Esophagus muscularis mucosa (tissue), 4 donors: Measurements from ENCODE around the gene ATP10A. TPM values are rescaled to one million over a fixed set of nuclear protein-coding genes. Genes with fewer than 3 reads are reported as not detected.

Experiments
- DNase-seq: peaks from one replicate; pipeline ENCODE4 v3.0.0-alpha.2; 2017; ENCODE audit errors: extremely low spot score
- H3K27ac ChIP-seq, 4 donors: fragments of 200-600 bp; sonication (generic); replicated peaks in 1 of 4; 1 replicate in 3 of 4; 2 replicates in 1 of 4; pipeline ENCODE4 v1.5.1; 2016 to 2019; ENCODE audit warnings: mild to moderate bottlenecking in 1 of 4
- H3K27me3 ChIP-seq, 4 donors: fragments of 200-600 bp; sonication (generic); one replicate each; pipeline versions ENCODE4 v1.5.1 to v1.6.0; 2016 to 2019
- H3K36me3 ChIP-seq, 4 donors: fragments of 200-600 bp; sonication (generic); one replicate each; pipeline ENCODE4 v1.5.1; 2016 to 2019
- H3K4me1 ChIP-seq, 4 donors: fragments of 200-600 bp; sonication (generic); one replicate each; pipeline ENCODE4 v1.5.1; 2016 to 2019
- H3K4me3 ChIP-seq, 4 donors: fragments of 200-600 bp; sonication (generic); 1 replicate in 2 of 4; 2 replicates in 2 of 4; pipeline ENCODE4 v1.5.1; 2016 to 2019; ENCODE audit warnings: mild to moderate bottlenecking in 4 of 4, moderate library complexity in 1 of 4
- H3K9me3 ChIP-seq, 4 donors: fragments of 200-600 bp; sonication (generic); 1 replicate in 3 of 4; 2 replicates in 1 of 4; pipeline ENCODE4 v1.5.1; 2016 to 2019
- EP300 ChIP-seq: sonication (generic); formaldehyde crosslinking; IDR thresholded peaks from one replicate; pipeline ENCODE4 v1.6.1; 2017; ENCODE audit warnings: antibody characterized with exemption
- POLR2A ChIP-seq: fragments of 450-650 bp; IDR thresholded peaks from one replicate; pipeline ENCODE4 v1.6.1; 2017; ENCODE audit warnings: antibody characterized with exemption, moderate library complexity, mild to moderate bottlenecking, low read depth
- POLR2AphosphoS5 ChIP-seq, 2 donors: sonication (generic); formaldehyde crosslinking; IDR thresholded peaks; one replicate each; pipeline ENCODE4 v1.6.1; 2017; ENCODE audit warnings: antibody characterized with exemption in 2 of 2
- WGBS: methylation state at CpG from one replicate; pipeline ENCODE4 v1.1.5; 2018; 5-methylcytosine and 5-hydroxymethylcytosine counted together
- intact Hi-C: fragments of 100-400 bp; cut with DNase I; formaldehyde crosslinking; loops from one replicate; pipeline ENCODE4 v1.15.1; 2023
- total RNA-seq, 4 donors: library from RNA; depleted of rRNA; stranded (reverse); fragments of >200 nt; gene quantifications; one replicate each; pipeline versions ENCODE4 v1.1.0 to v1.2.1, GENCODE V29; 2016
- TF ChIP-seq, protein P1 (sequence below), 3 experiments: fragments of 200-600 bp in 2 of 3; fragments of 450-650 bp in 1 of 3; sonication (generic) in 2 of 3; IDR thresholded peaks; one replicate each; pipeline ENCODE4 v1.5.1; 2017 to 2019; ENCODE audit warnings: antibody characterized with exemption in 3 of 3, mild to moderate bottlenecking in 2 of 3, moderate library complexity in 1 of 3

The ATP10A gene
- total RNA-seq, 4 donors from 2014 or later, result 23.9 to 51.9 (median 32.6) TPM

DNA sequence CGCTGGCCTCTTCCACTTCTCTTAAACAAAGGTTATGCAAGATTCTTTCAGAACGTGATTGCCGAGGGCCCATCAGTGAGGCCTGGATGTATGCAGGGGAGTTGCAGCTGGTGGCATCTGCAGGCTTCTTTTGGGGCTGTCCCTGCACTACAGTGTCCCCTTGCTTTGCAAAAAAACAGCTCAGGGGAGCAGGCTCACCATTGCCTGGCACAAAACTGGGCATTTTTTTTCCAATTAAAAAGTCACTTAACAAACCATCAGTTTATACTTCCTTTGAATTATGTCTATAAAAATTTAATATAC, 148.6 kb downstream of the ATP10A start:
- Histone ChIP-seq H3K27ac (no peak overlapping the region), H3K27me3 (no peaks in the 10 kb centered on the region), H3K9me3 (no peaks in the 10 kb centered on the region), H3K36me3 (peaks cover 0 to 55% (median 29%) of the 10 kb centered on the region in 4 donors), H3K4me3 (no peak overlapping the region), H3K4me1 (peaks cover 0 to 16% (median 5%) of the 10 kb centered on the region in 4 donors)
- TF ChIP-seq, protein P1, sequence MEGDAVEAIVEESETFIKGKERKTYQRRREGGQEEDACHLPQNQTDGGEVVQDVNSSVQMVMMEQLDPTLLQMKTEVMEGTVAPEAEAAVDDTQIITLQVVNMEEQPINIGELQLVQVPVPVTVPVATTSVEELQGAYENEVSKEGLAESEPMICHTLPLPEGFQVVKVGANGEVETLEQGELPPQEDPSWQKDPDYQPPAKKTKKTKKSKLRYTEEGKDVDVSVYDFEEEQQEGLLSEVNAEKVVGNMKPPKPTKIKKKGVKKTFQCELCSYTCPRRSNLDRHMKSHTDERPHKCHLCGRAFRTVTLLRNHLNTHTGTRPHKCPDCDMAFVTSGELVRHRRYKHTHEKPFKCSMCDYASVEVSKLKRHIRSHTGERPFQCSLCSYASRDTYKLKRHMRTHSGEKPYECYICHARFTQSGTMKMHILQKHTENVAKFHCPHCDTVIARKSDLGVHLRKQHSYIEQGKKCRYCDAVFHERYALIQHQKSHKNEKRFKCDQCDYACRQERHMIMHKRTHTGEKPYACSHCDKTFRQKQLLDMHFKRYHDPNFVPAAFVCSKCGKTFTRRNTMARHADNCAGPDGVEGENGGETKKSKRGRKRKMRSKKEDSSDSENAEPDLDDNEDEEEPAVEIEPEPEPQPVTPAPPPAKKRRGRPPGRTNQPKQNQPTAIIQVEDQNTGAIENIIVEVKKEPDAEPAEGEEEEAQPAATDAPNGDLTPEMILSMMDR (IDR thresholded peaks at IDR 0.05), result no peak
- TF ChIP-seq POLR2AphosphoS5 (IDR thresholded peaks at IDR 0.05) (no peak), POLR2A (no peak), EP300 (no peak)
- intact Hi-C loops, result no loop called here
- no peak for DNase-seq
- 71% methylated on average over 3 of the region's 3 CpGs for WGBS

DNA sequence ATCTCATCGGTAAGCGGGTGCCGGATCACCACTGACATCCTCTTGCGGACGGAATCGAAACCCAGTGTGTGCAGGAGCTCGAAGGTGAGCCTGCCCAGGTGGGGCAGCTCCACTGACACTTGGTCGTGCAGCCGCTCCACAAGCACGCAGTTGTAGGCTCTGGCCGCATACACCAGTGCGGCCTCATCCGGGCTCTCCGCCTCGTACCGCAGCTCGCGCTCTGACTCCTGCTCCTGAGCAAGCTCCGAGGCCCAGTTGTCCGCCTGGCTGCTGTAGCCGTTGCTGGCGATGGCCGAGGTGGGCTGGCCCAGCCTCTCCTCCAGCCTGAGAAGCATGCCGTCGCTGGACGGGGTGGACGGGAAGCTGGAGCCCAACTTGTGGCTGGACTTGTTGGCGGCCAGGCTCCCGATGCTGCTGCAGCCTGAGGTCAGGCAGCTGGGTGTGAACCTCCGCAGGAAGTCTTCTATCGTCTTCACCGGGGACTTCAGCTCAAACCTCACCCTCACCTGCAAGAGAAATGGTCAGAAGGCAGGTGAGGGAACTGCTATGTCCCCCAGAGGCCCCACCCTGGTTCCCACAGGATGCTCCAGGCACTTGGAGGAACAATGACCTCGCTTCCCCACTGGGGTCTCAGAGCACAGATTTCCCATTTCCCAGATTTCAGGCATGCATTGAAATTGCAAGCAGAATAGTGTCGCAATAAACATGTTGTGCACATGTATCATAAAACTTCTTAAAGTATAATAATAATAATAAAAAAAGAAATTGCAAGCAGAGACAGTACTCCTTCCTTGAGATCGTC, 149.2 kb downstream of the ATP10A start:
- H3K4me3 ChIP-seq, result no peak overlapping the region
- peaks cover 0 to 50% (median 26%) of the 10 kb centered on the region in 4 donors for H3K36me3 ChIP-seq
- H3K4me1 ChIP-seq, result peaks cover 0 to 22% (median 6%) of the 10 kb centered on the region in 4 donors
- H3K27ac ChIP-seq, result no peak overlapping the region
- no peak for TF ChIP-seq POLR2AphosphoS5 (IDR thresholded peaks at IDR 0.05)
- TF ChIP-seq, protein P1 (IDR thresholded peaks at IDR 0.05), result no peak
- intact Hi-C loops, result no loop called here
- no peaks in the 10 kb centered on the region for H3K9me3 ChIP-seq
- DNase-seq, result no peak
- H3K27me3 ChIP-seq, result no peaks in the 10 kb centered on the region
- WGBS, result 93% methylated on average over 28 of the region's 35 CpGs

DNA sequence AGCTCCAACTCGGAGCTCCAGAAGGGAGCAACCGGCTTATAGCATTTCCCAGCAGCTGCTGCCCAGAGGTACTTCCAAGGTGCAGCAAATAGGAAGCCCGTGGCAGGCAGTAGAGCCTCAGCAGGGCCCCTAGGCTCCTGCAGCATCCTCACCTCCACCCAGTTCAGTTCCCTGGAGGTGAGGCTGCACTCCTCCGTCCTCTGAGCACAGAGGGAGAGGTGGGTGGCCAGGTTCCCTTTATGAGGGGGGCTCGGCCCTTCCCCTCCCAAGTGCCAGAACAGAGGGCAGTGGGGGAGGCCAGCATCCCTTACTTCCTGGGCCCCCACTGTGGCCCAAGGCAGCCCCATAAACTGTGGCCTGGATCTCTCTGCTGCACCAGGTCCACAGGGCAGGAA, 150.2 kb downstream of the ATP10A start:
- Histone ChIP-seq H3K9me3 (no peaks in the 10 kb centered on the region), H3K4me1 (peaks cover 0 to 30% (median 8%) of the 10 kb centered on the region in 4 donors), H3K27me3 (no peaks in the 10 kb centered on the region), H3K36me3 (peaks cover 0 to 46% (median 22%) of the 10 kb centered on the region in 4 donors), H3K27ac (no peak overlapping the region), H3K4me3 (no peak overlapping the region)
- WGBS, result 83% methylated on average over 1 of the region's 5 CpGs
- DNase-seq, result no peak
- intact Hi-C loops, result no loop called here
- TF ChIP-seq POLR2AphosphoS5 (IDR thresholded peaks at IDR 0.05) (no peak), EP300 (no peak), POLR2A (no peak)
- TF ChIP-seq, protein P1 (IDR thresholded peaks at IDR 0.05), result no peak

DNA sequence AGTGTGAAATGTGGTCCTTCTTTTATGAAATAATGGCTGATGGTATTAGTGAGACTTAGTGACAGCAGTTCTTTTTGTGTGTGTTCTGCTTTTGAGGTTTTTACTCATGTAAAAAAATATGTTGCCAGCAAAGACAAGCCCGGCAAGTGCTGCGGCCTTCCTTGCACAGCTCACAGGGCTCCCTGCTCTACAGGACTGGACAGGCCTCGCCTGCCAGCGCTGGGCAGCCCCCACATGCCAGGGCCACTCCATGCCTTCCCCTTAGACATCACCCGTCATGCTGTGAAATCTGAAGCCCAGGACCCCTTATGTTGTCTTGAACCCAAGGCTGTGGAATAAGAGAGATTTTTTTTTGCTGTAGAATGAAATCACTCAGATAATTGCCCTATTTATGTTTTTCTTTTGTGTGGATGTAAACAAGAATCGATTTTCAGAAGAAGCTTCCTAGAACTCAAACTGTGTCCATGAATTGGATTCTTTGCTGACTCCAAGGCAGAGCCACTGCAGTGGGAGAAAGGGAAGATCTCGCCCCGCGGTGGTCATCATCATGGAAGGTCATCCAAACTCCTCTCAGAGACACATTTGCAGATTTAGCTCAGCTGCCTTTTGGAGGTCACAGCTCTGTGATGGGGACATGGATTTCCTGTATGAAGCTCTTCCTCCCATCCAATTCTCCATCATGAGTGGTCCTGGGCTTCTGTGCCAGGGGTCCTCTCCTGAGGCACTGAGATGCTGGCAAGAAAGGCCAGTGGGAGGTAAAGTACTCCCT, 150.8 kb downstream of the ATP10A start:
- peaks cover 0 to 51% (median 21%) of the 10 kb centered on the region in 4 donors for H3K36me3 ChIP-seq
- intact Hi-C loops, result no loop called here

More for the DNA sequence above, 150.8 kb downstream of the ATP10A start:
- DNase-seq, result no peak
- 94% methylated on average over 9 of the region's 9 CpGs for WGBS
- Histone ChIP-seq H3K27ac (no peak overlapping the region), H3K27me3 (no peaks in the 10 kb centered on the region), H3K4me3 (no peak overlapping the region), H3K4me1 (peaks cover 0 to 25% (median 9%) of the 10 kb centered on the region in 4 donors), H3K9me3 (no peaks in the 10 kb centered on the region)
- TF ChIP-seq EP300, result no peak
- TF ChIP-seq, protein P1 (IDR thresholded peaks at IDR 0.05), result no peak
- no peak for TF ChIP-seq POLR2AphosphoS5 (IDR thresholded peaks at IDR 0.05)
- no peak for TF ChIP-seq POLR2A
